ENCODE measurements around the gene RAD50. TPM values are rescaled to one million over a fixed set of nuclear protein-coding genes. Genes with fewer than 3 reads are reported as not detected.

The RAD50 gene
- total and polyA plus RNA-seq, 3 donors (not counting 1 experiment from before 2014, with no cell fraction given), result 18.1 to 56.9 (median 29.8) TPM

Other genes with a start within 250 kb of the RAD50 start
- 10 to 100 TPM; 11.5 to 13.8 TPM for gene SLC22A5, start 187.3 kb upstream of the RAD50 start, total RNA-seq
- 15.5 TPM for gene SLC22A5, start 187.3 kb upstream of the RAD50 start, polyA plus RNA-seq
- gene IRF1, start 66.2 kb upstream of the RAD50 start, total RNA-seq, result 10 to 100 TPM in 1 of 2 donors, 1 to 10 TPM in 1; 5.3 to 14.9 TPM
- 9.0 TPM for gene IRF1, start 66.2 kb upstream of the RAD50 start, polyA plus RNA-seq
- not detected for gene IL5, start 13.5 kb upstream of the RAD50 start, total RNA-seq
- gene IL5, start 13.5 kb upstream of the RAD50 start, polyA plus RNA-seq, result not detected
- not detected for gene IL13, start 101.2 kb downstream of the RAD50 start, total RNA-seq
- not detected for gene IL13, start 101.2 kb downstream of the RAD50 start, polyA plus RNA-seq
- not detected for gene IL4, start 117.0 kb downstream of the RAD50 start, total RNA-seq
- gene IL4, start 117.0 kb downstream of the RAD50 start, polyA plus RNA-seq, result not detected
- gene KIF3A, start 180.6 kb downstream of the RAD50 start, total RNA-seq, result 10 to 100 TPM; 11.3 to 28.5 TPM
- 5.7 TPM for gene KIF3A, start 180.6 kb downstream of the RAD50 start, polyA plus RNA-seq
- gene CCNI2, start 190.4 kb downstream of the RAD50 start, total RNA-seq, result not detected
- gene CCNI2, start 190.4 kb downstream of the RAD50 start, polyA plus RNA-seq, result 0.09 TPM
- 10 to 100 TPM; 41.0 to 57.5 TPM for gene SEPTIN8, start 220.3 kb downstream of the RAD50 start, total RNA-seq
- gene SEPTIN8, start 220.3 kb downstream of the RAD50 start, polyA plus RNA-seq, result 46.4 TPM

All from mammary epithelial cell (primary cell).